K562 (cell line): ENCODE results near the gene PYGO2. TPM values are rescaled to one million over a fixed set of nuclear protein-coding genes. Genes with fewer than 3 reads are reported as not detected.

Experiments used
- BACH1 ChIP-seq: fragments of 200-800 bp; sonication (Bioruptor generic); IDR thresholded peaks from 2 replicates; pipeline ENCODE4 v1.6.1; 2016; ENCODE audit warnings: missing genetic modification characterization, missing compliant biosample characterization
- EGR1 ChIP-seq: fragments of 450-650 bp; conservative IDR thresholded peaks from 2 replicates; pipeline ENCODE4 v1.6.1; 2017; ENCODE audit warnings: mild to moderate bottlenecking
- ELF4 ChIP-seq: fragments of 450-650 bp; formaldehyde crosslinking; IDR thresholded peaks from 2 replicates; pipeline ENCODE4 v1.4.0; 2022; ENCODE audit warnings: missing genetic modification characterization
- ESRRB ChIP-seq: fragments of 250-450 bp; sonication (Bioruptor Pico); IDR thresholded peaks from 2 replicates; pipeline ENCODE4 v1.5.0; 2020; ENCODE audit warnings: mild to moderate bottlenecking, moderate library complexity, borderline replicate concordance
- KLF1 ChIP-seq: fragments of 450-650 bp; IDR thresholded peaks from 2 replicates; pipeline ENCODE4 v1.6.1; 2016; ENCODE audit warnings: missing genetic modification characterization, missing compliant biosample characterization
- NR4A1 ChIP-seq, 2 experiments: fragments of 250-450 bp in 1 of 2; fragments of 450-650 bp in 1 of 2; sonication (Bioruptor Pico) in 1 of 2; IDR thresholded peaks; 2 replicates each; pipeline versions ENCODE4 v1.4.0 to v1.6.1; 2016 to 2020; ENCODE audit warnings: mild to moderate bottlenecking in 2 of 2, missing compliant biosample characterization in 1 of 2, missing genetic modification characterization in 1 of 2, moderate library complexity in 1 of 2
- SMARCE1 ChIP-seq: fragments of 450-650 bp; IDR thresholded peaks from 2 replicates; pipeline ENCODE4 v1.7.1; 2016; ENCODE audit warnings: mild to moderate bottlenecking
- TFE3 ChIP-seq: fragments of 450-650 bp; formaldehyde crosslinking; IDR thresholded peaks from 2 replicates; pipeline ENCODE4 v1.4.0; 2020; ENCODE audit warnings: mild to moderate bottlenecking, mixed read lengths
- ZFP91 ChIP-seq: sonication (generic); formaldehyde crosslinking; IDR thresholded peaks from 2 replicates; pipeline ENCODE4 v1.8.0; 2022; ENCODE audit warnings: mild to moderate bottlenecking, missing genetic modification reagents
- ZNF124 ChIP-seq: sonication (generic); formaldehyde crosslinking; IDR thresholded peaks from 2 replicates; pipeline ENCODE4 v1.8.1; 2022; ENCODE audit warnings: missing genetic modification reagents
- ZNF174 ChIP-seq: fragments of 250-450 bp; sonication (Bioruptor Pico); IDR thresholded peaks from 2 replicates; pipeline ENCODE4 v1.4.0; 2020; ENCODE audit warnings: mild to moderate bottlenecking
- ZNF740 ChIP-seq, 3 experiments: fragments of 200-800 bp in 1 of 3; sonication (Bioruptor generic) in 1 of 3; sonication (generic) in 1 of 3; formaldehyde crosslinking in 1 of 3; IDR thresholded peaks; 2 replicates each; pipeline versions ENCODE4 v1.6.1 to v1.8.0; 2016 to 2022; ENCODE audit warnings: mild to moderate bottlenecking in 2 of 3, missing compliant biosample characterization in 2 of 3, missing genetic modification characterization in 2 of 3, missing genetic modification reagents in 1 of 3
- polyA plus RNA-seq, 8 experiments: library from polyadenylated mRNA; depleted of rRNA in 4 of 8; stranded (reverse) in 5 of 8; unstranded in 3 of 8; fragments of >200 nt; fragmentation: Nextera tagmentation in 2 of 8; fragmentation: Illumina TruSeq in 1 of 8; extraction: Ambion mirVana in 2 of 8; extraction: Trizol in 1 of 8; gene quantifications; 2 replicates each; pipeline versions ENCODE4 v1.2.1 to v1.2.3, GENCODE V29; 2011 to 2014; ENCODE audit warnings: inconsistent platforms in 1 of 8, missing spikeins in 1 of 8
- total RNA-seq, 7 experiments: library from RNA; depleted of rRNA in 6 of 7; stranded (reverse); fragments of >200 nt in 6 of 7; fragmentation: Illumina TruSeq in 2 of 7; extraction: Trizol in 2 of 7; gene quantifications; 2 replicates each; pipeline versions ENCODE4 v1.2.1 to v1.2.3, GENCODE V29; 2011 to 2021; ENCODE audit warnings: low replicate concordance in 1 of 7
- TF ChIP-seq, protein P1 (sequence below): sonication (generic); formaldehyde crosslinking; IDR thresholded peaks from 2 replicates; pipeline ENCODE4 v1.8.1; 2023; ENCODE audit warnings: missing genetic modification reagents, mild to moderate bottlenecking, borderline replicate concordance
- TF ChIP-seq, protein P2 (sequence below): sonication (generic); formaldehyde crosslinking; IDR thresholded peaks from 2 replicates; pipeline ENCODE4 v1.8.0; 2022; ENCODE audit warnings: mild to moderate bottlenecking, missing genetic modification reagents, borderline replicate concordance

PYGO2 gene
- total and polyA plus RNA-seq, 9 of the 15 experiments (the other 6 are each of a cell fraction or from before 2014, with no cell fraction given): 8.3 to 36.2 (median 18.2) TPM

DNA sequence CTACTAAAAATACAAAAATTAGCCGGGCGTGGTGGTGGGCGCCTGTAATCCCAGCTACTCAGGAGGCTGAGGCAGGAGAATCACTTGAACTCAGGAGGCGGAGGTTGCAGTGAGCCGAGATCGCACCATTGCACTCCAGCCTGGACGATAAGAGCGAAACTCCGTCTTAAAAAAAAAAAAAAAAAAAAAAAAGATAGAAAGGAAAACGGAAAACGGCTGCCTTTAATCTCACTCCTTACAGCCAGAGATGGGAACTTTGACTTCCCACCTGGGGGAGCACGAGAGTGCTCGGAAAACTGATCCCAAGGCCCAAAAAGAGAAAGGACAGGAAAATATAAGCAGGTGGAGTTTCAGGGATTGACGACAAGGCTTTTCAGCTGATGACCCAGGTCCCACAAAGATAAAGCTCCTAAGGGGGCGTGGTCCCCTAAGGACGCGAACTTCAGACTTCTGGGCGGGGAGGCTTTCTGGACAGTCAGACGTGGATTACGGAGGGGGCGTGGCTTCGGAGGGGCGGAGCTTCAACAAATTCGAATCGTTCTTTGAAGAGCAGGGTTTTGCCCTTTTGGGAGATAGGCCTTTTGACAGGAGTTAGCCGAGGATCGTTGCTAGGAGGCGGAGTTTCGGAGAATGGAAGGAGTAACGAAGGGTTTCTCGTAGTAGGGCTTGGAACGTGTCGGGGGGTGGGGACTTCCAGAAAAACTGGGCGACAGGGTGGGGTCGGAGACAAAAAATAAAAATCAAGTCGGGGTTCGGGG is 11.9 kb upstream of the PYGO2 start (continued):
- TF ChIP-seq ZNF740 (CRISPR knock-in tag; IDR thresholded peaks at IDR 0.05) (no peak), ZNF740 (tag; IDR thresholded peaks at IDR 0.05) (no peak), KLF1 (tag) (no peak), BACH1 (tag) (peak; percentile 10; the same call in 1 of the 2 replicates), SMARCE1 (peak; percentile 68; the same call in 1 of the 2 replicates), ELF4 (no peak), EGR1 (no peak), ZNF174 (CRISPR knock-in tag) (no peak), ESRRB (CRISPR knock-in tag) (no peak), NR4A1 (CRISPR knock-in tag; IDR thresholded peaks at IDR 0.05) (no peak), NR4A1 (tag; IDR thresholded peaks at IDR 0.05) (no peak), TFE3 (CRISPR knock-in tag) (no peak), ZFP91 (no peak), ZNF124 (CRISPR knock-in tag) (no peak)
- TF ChIP-seq, protein P1, sequence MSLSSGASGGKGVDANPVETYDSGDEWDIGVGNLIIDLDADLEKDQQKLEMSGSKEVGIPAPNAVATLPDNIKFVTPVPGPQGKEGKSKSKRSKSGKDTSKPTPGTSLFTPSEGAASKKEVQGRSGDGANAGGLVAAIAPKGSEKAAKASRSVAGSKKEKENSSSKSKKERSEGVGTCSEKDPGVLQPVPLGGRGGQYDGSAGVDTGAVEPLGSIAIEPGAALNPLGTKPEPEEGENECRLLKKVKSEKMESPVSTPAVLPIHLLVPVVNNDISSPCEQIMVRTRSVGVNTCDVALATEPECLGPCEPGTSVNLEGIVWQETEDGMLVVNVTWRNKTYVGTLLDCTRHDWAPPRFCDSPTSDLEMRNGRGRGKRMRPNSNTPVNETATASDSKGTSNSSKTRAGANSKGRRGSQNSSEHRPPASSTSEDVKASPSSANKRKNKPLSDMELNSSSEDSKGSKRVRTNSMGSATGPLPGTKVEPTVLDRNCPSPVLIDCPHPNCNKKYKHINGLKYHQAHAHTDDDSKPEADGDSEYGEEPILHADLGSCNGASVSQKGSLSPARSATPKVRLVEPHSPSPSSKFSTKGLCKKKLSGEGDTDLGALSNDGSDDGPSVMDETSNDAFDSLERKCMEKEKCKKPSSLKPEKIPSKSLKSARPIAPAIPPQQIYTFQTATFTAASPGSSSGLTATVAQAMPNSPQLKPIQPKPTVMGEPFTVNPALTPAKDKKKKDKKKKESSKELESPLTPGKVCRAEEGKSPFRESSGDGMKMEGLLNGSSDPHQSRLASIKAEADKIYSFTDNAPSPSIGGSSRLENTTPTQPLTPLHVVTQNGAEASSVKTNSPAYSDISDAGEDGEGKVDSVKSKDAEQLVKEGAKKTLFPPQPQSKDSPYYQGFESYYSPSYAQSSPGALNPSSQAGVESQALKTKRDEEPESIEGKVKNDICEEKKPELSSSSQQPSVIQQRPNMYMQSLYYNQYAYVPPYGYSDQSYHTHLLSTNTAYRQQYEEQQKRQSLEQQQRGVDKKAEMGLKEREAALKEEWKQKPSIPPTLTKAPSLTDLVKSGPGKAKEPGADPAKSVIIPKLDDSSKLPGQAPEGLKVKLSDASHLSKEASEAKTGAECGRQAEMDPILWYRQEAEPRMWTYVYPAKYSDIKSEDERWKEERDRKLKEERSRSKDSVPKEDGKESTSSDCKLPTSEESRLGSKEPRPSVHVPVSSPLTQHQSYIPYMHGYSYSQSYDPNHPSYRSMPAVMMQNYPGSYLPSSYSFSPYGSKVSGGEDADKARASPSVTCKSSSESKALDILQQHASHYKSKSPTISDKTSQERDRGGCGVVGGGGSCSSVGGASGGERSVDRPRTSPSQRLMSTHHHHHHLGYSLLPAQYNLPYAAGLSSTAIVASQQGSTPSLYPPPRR: no peak
- TF ChIP-seq, protein P2, sequence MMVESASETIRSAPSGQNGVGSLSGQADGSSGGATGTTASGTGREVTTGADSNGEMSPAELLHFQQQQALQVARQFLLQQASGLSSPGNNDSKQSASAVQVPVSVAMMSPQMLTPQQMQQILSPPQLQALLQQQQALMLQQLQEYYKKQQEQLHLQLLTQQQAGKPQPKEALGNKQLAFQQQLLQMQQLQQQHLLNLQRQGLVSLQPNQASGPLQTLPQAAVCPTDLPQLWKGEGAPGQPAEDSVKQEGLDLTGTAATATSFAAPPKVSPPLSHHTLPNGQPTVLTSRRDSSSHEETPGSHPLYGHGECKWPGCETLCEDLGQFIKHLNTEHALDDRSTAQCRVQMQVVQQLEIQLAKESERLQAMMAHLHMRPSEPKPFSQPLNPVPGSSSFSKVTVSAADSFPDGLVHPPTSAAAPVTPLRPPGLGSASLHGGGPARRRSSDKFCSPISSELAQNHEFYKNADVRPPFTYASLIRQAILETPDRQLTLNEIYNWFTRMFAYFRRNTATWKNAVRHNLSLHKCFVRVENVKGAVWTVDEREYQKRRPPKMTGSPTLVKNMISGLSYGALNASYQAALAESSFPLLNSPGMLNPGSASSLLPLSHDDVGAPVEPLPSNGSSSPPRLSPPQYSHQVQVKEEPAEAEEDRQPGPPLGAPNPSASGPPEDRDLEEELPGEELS (CRISPR knock-in tag): no peak
